HG02610 (cell line): Measurements from ENCODE around the gene SELPLG.
"Not testable (repeated sequence)": the region's sequence is repeated elsewhere in the genome, so short reads cannot be mapped to it uniquely, and the experiment has no call there.

Experiments
- ATAC-seq: cut with Tn5 transposase; IDR thresholded peaks from one replicate; pipeline ENCODE4 v1.9.1; 2021; ENCODE audit warnings: mild to moderate bottlenecking, moderate library complexity; ENCODE audit not compliant: unreplicated experiment

SELPLG gene

GRCh38 chr12:108633534-108634248, at the start of gene SELPLG:
SELPLG (minus strand) TSS chr12:108633894; CDS start chr12:108624307, 9,587 bp downstream.
- peak; percentile 51 for ATAC-seq

- ATAC-seq, result no peak
These were observed 47.6 kb upstream of the SELPLG start for GRCh38 chr12:108681317-108681716.

GRCh38 chr12:108679106-108679681, 45.5 kb upstream of the SELPLG start:
- ATAC-seq, result no peak

GRCh38 chr12:108678104-108678730, 44.5 kb upstream of the SELPLG start:
- ATAC-seq, result no peak

- no peak for ATAC-seq
These were observed 43.7 kb upstream of the SELPLG start for GRCh38 chr12:108677381-108677780.

- ATAC-seq, result no peak
These were observed 43.0 kb upstream of the SELPLG start for GRCh38 chr12:108676707-108677106.

GRCh38 chr12:108675792-108676191, 42.1 kb upstream of the SELPLG start:
- no peak for ATAC-seq

GRCh38 chr12:108672054-108672453, 38.4 kb upstream of the SELPLG start:
- ATAC-seq, result no peak

- no peak for ATAC-seq
These were observed 37.4 kb upstream of the SELPLG start for GRCh38 chr12:108671110-108671509.

- no peak for ATAC-seq
These were observed 36.5 kb upstream of the SELPLG start for GRCh38 chr12:108670066-108670631.

- no peak for ATAC-seq
These were observed 34.8 kb upstream of the SELPLG start for GRCh38 chr12:108668542-108668941.

GRCh38 chr12:108668063-108668462, 34.4 kb upstream of the SELPLG start:
- ATAC-seq, result no peak

- ATAC-seq, result no peak
These were observed 33.7 kb upstream of the SELPLG start for GRCh38 chr12:108667349-108667748.

GRCh38 chr12:108666401-108666881, 32.7 kb upstream of the SELPLG start:
- no peak for ATAC-seq

- no peak for ATAC-seq
These were observed 32.0 kb upstream of the SELPLG start for GRCh38 chr12:108665608-108666202.

GRCh38 chr12:108664338-108665258, 30.9 kb upstream of the SELPLG start:
- ATAC-seq, result peak; percentile 71

- ATAC-seq, result no peak
These were observed 29.8 kb upstream of the SELPLG start for GRCh38 chr12:108663324-108664015.

GRCh38 chr12:108658115-108658514, 24.4 kb upstream of the SELPLG start:
- not testable (repeated sequence) for ATAC-seq

- ATAC-seq, result no peak
These were observed 23.5 kb upstream of the SELPLG start for GRCh38 chr12:108657130-108657745.
